Panc1 (cell line): ENCODE measurements around the gene ARHGEF26. TPM values are rescaled to one million over a fixed set of nuclear protein-coding genes. Genes with fewer than 3 reads are reported as not detected.

Source experiments
- ATAC-seq: fragments of 200-7000 bp; cut with Tn5 transposase; 2 replicates; pipeline ENCODE4 v1.9.1; 2020; ENCODE audit warnings: mild to moderate bottlenecking, moderate library complexity
- BruUV-seq: library from RNA; stranded (reverse); fragments of 400-500 nt; replicated peaks from 2 replicates; lab custom pipeline; 2021; lab: Mats Ljungman, UMichigan
- CTCF ChIA-PET: fragments of 300-600 bp; sonication (Branson Sonifier 250); formaldehyde crosslinking; loops from one replicate; lab custom pipeline; 2022; ENCODE audit warnings: antibody characterized with exemption; lab: Charles Lee
- POLR2A ChIA-PET: fragments of 300-600 bp; sonication (Branson Sonifier 250); formaldehyde crosslinking; loops from one replicate; lab custom pipeline; 2022; ENCODE audit warnings: antibody characterized with exemption; lab: Charles Lee
- DNase-seq: peaks from one replicate; pipeline ENCODE4 v3.0.0-alpha.2; 2010; ENCODE audit warnings: low read depth, low spot score
- H3K27ac ChIP-seq: 2 replicates; pipeline ENCODE4 v1.5.1; 2011; ENCODE audit warnings: mild to moderate bottlenecking, low read length, inconsistent platforms
- H3K27me3 ChIP-seq: fragments of 200-500 bp; sonication (Bioruptor generic); 2 replicates; pipeline ENCODE4 v1.6.0; 2014; ENCODE audit warnings: low read length, inconsistent platforms; ENCODE audit not compliant: control insufficient read depth, insufficient read depth
- H3K36me3 ChIP-seq: fragments of 200-500 bp; sonication (Bioruptor generic); 2 replicates; pipeline ENCODE4 v1.5.1; 2014; ENCODE audit warnings: inconsistent platforms, mild to moderate bottlenecking, low read length, moderate library complexity; ENCODE audit not compliant: control insufficient read depth, insufficient read depth
- H3K4me1 ChIP-seq: 2 replicates; pipeline ENCODE4 v1.5.1; 2011; ENCODE audit warnings: inconsistent platforms, mild to moderate bottlenecking, low read length, moderate library complexity; ENCODE audit not compliant: control insufficient read depth, insufficient read depth
- H3K4me3 ChIP-seq, 2 experiments: 2 replicates each; pipeline ENCODE4 v1.5.1; 2011 to 2012; ENCODE audit warnings: low read depth in 2 of 2, low read length in 2 of 2, mild to moderate bottlenecking in 2 of 2, inconsistent platforms in 1 of 2, moderate library complexity in 1 of 2
- H3K9me3 ChIP-seq: fragments of 200-500 bp; sonication (Bioruptor generic); 2 replicates; pipeline ENCODE4 v1.5.1; 2014; ENCODE audit warnings: low read depth, mild to moderate bottlenecking, inconsistent platforms, low read length, moderate library complexity; ENCODE audit not compliant: control insufficient read depth, insufficient read depth
- POLR2AphosphoS5 ChIP-seq: IDR thresholded peaks from 2 replicates; pipeline ENCODE4 v1.6.1; 2012; ENCODE audit warnings: mild to moderate bottlenecking, low read depth, low read length, moderate library complexity
- SIN3A ChIP-seq: IDR thresholded peaks from 2 replicates; pipeline ENCODE4 v1.6.1; 2012; ENCODE audit warnings: low read depth, mild to moderate bottlenecking, low read length, moderate library complexity, borderline replicate concordance; ENCODE audit not compliant: insufficient read depth
- TCF7L2 ChIP-seq: IDR thresholded peaks from 2 replicates; pipeline ENCODE4 v1.6.1; 2011; ENCODE audit warnings: mild to moderate bottlenecking, low read depth, low read length, inconsistent platforms
- in situ Hi-C: cut with HindIII; loops from 2 replicates; pipeline ENCODE4 v1.10.0; 2016; ENCODE audit warnings: low sequenced_read_pairs, low pct_unique_long_range_greater_than_20kb
- intact Hi-C: fragments of 100-400 bp; cut with micrococcal nuclease; formaldehyde crosslinking; loops from one replicate; pipeline ENCODE4 v1.10.0; 2022; ENCODE audit not compliant: unreplicated experiment
- total RNA-seq: library from RNA; stranded (reverse); gene quantifications from one replicate; pipeline ENCODE4 v1.2.1, GENCODE V29; 2021; ENCODE audit not compliant: unreplicated experiment
- TF ChIP-seq, protein P1 (sequence below): fragments of 450-650 bp; IDR thresholded peaks from 2 replicates; pipeline ENCODE4 v1.5.1; 2017; ENCODE audit warnings: mild to moderate bottlenecking
- TF ChIP-seq, protein P2 (sequence below), 2 experiments: IDR thresholded peaks; 2 replicates each; pipeline ENCODE4 v1.6.1; 2011 to 2012; ENCODE audit warnings: low read depth in 2 of 2, control low read depth in 1 of 2, low read length in 1 of 2, mild to moderate bottlenecking in 1 of 2, moderate library complexity in 1 of 2; ENCODE audit not compliant: insufficient read depth in 1 of 2

ARHGEF26 gene
- total RNA-seq, 1 experiment from 2014 or later = 2.0 TPM

DNA sequence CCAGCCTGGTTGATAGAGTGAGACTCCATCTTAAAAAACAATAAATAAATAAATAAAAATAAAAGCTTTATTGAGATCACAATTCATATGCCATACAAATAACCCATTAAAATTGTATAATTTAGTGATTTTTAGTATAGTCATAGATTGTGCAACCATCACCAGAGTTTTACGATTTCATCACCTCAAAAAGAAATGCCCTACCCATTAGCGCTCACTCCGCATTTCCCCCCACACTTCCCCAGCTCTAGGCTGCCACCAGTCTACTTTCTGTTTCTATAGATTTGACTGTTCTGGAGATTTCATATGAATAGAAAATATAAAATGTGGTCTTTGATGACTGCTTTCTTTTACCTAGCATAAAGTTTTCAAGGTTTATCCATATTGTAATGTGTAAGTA lies 57.0 kb downstream of the ARHGEF26 start:
- POLR2A ChIA-PET = no interaction called here
- in situ Hi-C loops (no loop called here), intact Hi-C loops (no loop called here)
- no peak for ATAC-seq
- BruUV-seq = no TSS peak
- TF ChIP-seq TCF7L2 = no peak
- TF ChIP-seq, protein P1, sequence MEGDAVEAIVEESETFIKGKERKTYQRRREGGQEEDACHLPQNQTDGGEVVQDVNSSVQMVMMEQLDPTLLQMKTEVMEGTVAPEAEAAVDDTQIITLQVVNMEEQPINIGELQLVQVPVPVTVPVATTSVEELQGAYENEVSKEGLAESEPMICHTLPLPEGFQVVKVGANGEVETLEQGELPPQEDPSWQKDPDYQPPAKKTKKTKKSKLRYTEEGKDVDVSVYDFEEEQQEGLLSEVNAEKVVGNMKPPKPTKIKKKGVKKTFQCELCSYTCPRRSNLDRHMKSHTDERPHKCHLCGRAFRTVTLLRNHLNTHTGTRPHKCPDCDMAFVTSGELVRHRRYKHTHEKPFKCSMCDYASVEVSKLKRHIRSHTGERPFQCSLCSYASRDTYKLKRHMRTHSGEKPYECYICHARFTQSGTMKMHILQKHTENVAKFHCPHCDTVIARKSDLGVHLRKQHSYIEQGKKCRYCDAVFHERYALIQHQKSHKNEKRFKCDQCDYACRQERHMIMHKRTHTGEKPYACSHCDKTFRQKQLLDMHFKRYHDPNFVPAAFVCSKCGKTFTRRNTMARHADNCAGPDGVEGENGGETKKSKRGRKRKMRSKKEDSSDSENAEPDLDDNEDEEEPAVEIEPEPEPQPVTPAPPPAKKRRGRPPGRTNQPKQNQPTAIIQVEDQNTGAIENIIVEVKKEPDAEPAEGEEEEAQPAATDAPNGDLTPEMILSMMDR = no peak
- TF ChIP-seq, protein P2, sequence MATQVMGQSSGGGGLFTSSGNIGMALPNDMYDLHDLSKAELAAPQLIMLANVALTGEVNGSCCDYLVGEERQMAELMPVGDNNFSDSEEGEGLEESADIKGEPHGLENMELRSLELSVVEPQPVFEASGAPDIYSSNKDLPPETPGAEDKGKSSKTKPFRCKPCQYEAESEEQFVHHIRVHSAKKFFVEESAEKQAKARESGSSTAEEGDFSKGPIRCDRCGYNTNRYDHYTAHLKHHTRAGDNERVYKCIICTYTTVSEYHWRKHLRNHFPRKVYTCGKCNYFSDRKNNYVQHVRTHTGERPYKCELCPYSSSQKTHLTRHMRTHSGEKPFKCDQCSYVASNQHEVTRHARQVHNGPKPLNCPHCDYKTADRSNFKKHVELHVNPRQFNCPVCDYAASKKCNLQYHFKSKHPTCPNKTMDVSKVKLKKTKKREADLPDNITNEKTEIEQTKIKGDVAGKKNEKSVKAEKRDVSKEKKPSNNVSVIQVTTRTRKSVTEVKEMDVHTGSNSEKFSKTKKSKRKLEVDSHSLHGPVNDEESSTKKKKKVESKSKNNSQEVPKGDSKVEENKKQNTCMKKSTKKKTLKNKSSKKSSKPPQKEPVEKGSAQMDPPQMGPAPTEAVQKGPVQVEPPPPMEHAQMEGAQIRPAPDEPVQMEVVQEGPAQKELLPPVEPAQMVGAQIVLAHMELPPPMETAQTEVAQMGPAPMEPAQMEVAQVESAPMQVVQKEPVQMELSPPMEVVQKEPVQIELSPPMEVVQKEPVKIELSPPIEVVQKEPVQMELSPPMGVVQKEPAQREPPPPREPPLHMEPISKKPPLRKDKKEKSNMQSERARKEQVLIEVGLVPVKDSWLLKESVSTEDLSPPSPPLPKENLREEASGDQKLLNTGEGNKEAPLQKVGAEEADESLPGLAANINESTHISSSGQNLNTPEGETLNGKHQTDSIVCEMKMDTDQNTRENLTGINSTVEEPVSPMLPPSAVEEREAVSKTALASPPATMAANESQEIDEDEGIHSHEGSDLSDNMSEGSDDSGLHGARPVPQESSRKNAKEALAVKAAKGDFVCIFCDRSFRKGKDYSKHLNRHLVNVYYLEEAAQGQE (IDR thresholded peaks at IDR 0.05; ENCODE audit: insufficient read depth in 1 of 2, low read depth in 2 of 2, low read length in 1 of 2) = no peak
- no peak for TF ChIP-seq SIN3A
- TF ChIP-seq POLR2AphosphoS5 = no peak
- Histone ChIP-seq H3K36me3 (no peaks in the 10 kb centered on the region), H3K4me3 (no peak overlapping the region), H3K27ac (no peak overlapping the region), H3K27me3 (no peaks in the 10 kb centered on the region), H3K9me3 (no peaks in the 10 kb centered on the region), H3K4me1 (no peaks in the 10 kb centered on the region)
- CTCF ChIA-PET = no interaction called here
- DNase-seq = no peak

DNA sequence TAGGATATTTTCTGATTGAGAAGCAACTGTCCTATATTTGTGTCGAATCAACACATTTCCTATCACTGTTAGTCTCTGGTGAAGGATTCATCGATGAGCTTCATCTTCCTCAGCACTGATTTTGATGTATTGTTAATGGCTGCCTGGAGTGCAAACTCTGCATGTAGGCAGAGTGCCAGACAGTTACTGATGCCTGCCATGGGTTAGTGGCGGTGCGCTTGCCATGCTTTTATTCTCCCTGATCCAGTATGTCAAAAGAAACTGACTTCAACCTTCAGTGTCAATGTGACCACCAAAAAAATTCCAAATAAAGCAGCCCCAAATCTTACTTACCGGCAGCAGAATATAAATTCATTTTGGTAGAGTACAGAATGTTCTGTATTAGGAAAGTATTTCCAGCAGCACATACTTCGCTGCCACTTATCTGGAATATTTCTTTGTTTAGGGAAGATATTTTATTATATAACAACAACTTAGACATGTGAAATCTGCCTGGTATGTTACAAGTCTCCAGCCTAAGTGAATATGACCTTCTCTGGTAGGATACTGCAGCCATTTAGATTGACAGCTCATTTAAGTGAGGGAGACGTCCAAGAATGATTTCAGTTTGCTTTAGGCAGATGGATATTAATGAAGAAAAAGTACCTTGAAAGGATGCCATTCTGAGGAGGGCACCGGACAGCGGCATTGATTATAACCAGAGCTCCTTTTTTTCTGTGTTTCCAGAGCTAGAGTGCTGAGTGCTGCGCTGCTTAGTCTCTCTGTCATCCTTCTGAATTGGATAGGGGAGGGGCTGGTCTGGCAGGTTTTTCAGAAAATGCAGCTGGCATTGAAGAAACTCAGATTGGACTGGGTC lies 59.9 kb downstream of the ARHGEF26 start:
- in situ Hi-C loops (no loop called here), intact Hi-C loops (no loop called here)
- TF ChIP-seq, protein P2 (IDR thresholded peaks at IDR 0.05; ENCODE audit: insufficient read depth in 1 of 2, low read depth in 2 of 2, low read length in 1 of 2) = no peak
- TF ChIP-seq SIN3A (no peak), TCF7L2 (no peak), POLR2AphosphoS5 (no peak)
- TF ChIP-seq, protein P1 = no peak
- DNase-seq (no peak), ATAC-seq (no peak)
- Histone ChIP-seq H3K4me1 (no peaks in the 10 kb centered on the region), H3K9me3 (no peaks in the 10 kb centered on the region), H3K27me3 (no peaks in the 10 kb centered on the region), H3K36me3 (no peaks in the 10 kb centered on the region), H3K27ac (no peak overlapping the region), H3K4me3 (no peak overlapping the region)
- POLR2A ChIA-PET = no interaction called here
- BruUV-seq = no TSS peak
- CTCF ChIA-PET = no interaction called here
